DOHH2 (cell line): ENCODE measurements around the gene VWA1.
"Not testable (repeated sequence)": the region's sequence is repeated elsewhere in the genome, so short reads cannot be mapped to it uniquely, and the experiment has no call there.

Source experiments
- H3F3A ChIP-seq: fragments of 200-600 bp; sonication (generic), shearing (Covaris generic); 2 replicates; pipeline ENCODE4 v1.6.0; 2016; ENCODE audit warnings: antibody characterized with exemption, mild to moderate bottlenecking; ENCODE audit not compliant: control insufficient read depth, insufficient read depth
- H3K27ac ChIP-seq: fragments of 200-600 bp; sonication (generic); 2 replicates; pipeline ENCODE4 v1.5.1; 2014; ENCODE audit warnings: low read depth, mild to moderate bottlenecking, low read length, moderate library complexity
- H3K27me3 ChIP-seq: fragments of 200-600 bp; sonication (generic); 2 replicates; pipeline ENCODE4 v1.6.1; 2014; ENCODE audit warnings: mild to moderate bottlenecking, low read length, mixed read lengths; ENCODE audit not compliant: control insufficient read depth
- H3K36me3 ChIP-seq: fragments of 200-600 bp; sonication (generic); 2 replicates; pipeline ENCODE4 v1.6.1; 2014; ENCODE audit warnings: mild to moderate bottlenecking, low read length, moderate library complexity, mixed read lengths; ENCODE audit not compliant: control insufficient read depth
- H3K4me1 ChIP-seq: fragments of 200-600 bp; sonication (generic); 2 replicates; pipeline ENCODE4 v1.6.1; 2014; ENCODE audit warnings: mild to moderate bottlenecking, low read length, mixed read lengths; ENCODE audit not compliant: control insufficient read depth
- H3K4me2 ChIP-seq: fragments of 200-600 bp; sonication (generic); 2 replicates; pipeline ENCODE4 v1.6.0; 2014; ENCODE audit warnings: mild to moderate bottlenecking, low read length, moderate library complexity
- H3K4me3 ChIP-seq: fragments of 200-600 bp; sonication (generic); 2 replicates; pipeline ENCODE4 v1.5.1; 2014; ENCODE audit warnings: mild to moderate bottlenecking, low read length, mixed read lengths
- H3K79me2 ChIP-seq: fragments of 200-600 bp; sonication (generic); 2 replicates; pipeline ENCODE4 v1.6.1; 2014; ENCODE audit warnings: mild to moderate bottlenecking, low read length, mixed read lengths; ENCODE audit not compliant: control insufficient read depth
- H3K9me2 ChIP-seq: fragments of 200-600 bp; sonication (generic); replicated peaks from 2 replicates; pipeline ENCODE4 v1.6.1; 2014; ENCODE audit warnings: mild to moderate bottlenecking, low read length, mixed read lengths; ENCODE audit not compliant: control insufficient read depth
- H3K9me3 ChIP-seq: fragments of 200-600 bp; sonication (generic); 2 replicates; pipeline ENCODE4 v1.6.1; 2014; ENCODE audit warnings: antibody characterized with exemption, low read length, mixed read lengths; ENCODE audit not compliant: control insufficient read depth, insufficient read depth
- H4K20me1 ChIP-seq: fragments of 200-600 bp; sonication (generic); 2 replicates; pipeline ENCODE4 v1.6.0; 2014; ENCODE audit warnings: low read depth, mild to moderate bottlenecking, antibody characterized with exemption, low read length, moderate library complexity; ENCODE audit not compliant: control insufficient read depth, insufficient read depth
- EZH2phosphoT487 ChIP-seq: fragments of 200-600 bp; sonication (generic); IDR thresholded peaks from 2 replicates; pipeline ENCODE4 v1.6.1; 2017; ENCODE audit warnings: borderline replicate concordance, mild to moderate bottlenecking, antibody characterized with exemption, low read length, moderate library complexity, mixed read lengths
- TF ChIP-seq, protein P1 (sequence below): fragments of 200-600 bp; sonication (generic); IDR thresholded peaks from one replicate; pipeline ENCODE4 v1.5.1; 2014; ENCODE audit warnings: antibody characterized with exemption, mild to moderate bottlenecking, low read depth, low read length; ENCODE audit not compliant: poor library complexity, severe bottlenecking

The VWA1 gene

DNA sequence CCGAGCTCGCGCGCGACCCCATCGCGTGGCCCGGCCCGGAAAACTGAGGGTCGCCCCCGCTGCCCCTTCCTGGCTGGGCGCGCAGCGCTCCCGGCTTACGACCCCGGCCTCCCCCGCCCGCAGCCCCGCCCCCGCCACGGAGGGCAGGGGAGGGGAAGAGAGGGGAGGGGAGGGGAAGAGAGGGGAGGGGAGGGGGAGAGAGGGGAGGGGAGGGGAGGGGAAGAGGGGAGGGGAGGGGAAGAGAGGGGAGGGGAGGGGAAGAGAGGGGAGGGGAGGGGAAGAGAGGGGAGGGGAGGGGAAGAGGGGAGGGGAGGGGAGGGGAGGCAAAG, 7.7 kb upstream of the VWA1 start:
- Histone ChIP-seq H3K79me2 (no peaks in the 10 kb centered on the region), H3K4me1 (no peaks in the 10 kb centered on the region), H3K36me3 (no peaks in the 10 kb centered on the region), H3K9me3 (no peaks in the 10 kb centered on the region), H3K27me3 (peaks cover 25% of the 10 kb centered on the region), H3K4me2 (no peak overlapping the region), H3K4me3 (no peak overlapping the region), H4K20me1 (0 out of 2 replicates have a peak, but pooled peaks cover 3% of the 10 kb centered on the region), H3K27ac (no peak overlapping the region), H3K9me2 (no peaks in the 10 kb centered on the region), H3F3A (no peaks in the 10 kb centered on the region)
- TF ChIP-seq, protein P1, sequence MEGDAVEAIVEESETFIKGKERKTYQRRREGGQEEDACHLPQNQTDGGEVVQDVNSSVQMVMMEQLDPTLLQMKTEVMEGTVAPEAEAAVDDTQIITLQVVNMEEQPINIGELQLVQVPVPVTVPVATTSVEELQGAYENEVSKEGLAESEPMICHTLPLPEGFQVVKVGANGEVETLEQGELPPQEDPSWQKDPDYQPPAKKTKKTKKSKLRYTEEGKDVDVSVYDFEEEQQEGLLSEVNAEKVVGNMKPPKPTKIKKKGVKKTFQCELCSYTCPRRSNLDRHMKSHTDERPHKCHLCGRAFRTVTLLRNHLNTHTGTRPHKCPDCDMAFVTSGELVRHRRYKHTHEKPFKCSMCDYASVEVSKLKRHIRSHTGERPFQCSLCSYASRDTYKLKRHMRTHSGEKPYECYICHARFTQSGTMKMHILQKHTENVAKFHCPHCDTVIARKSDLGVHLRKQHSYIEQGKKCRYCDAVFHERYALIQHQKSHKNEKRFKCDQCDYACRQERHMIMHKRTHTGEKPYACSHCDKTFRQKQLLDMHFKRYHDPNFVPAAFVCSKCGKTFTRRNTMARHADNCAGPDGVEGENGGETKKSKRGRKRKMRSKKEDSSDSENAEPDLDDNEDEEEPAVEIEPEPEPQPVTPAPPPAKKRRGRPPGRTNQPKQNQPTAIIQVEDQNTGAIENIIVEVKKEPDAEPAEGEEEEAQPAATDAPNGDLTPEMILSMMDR = no peak
- TF ChIP-seq EZH2phosphoT487 = no peak

DNA sequence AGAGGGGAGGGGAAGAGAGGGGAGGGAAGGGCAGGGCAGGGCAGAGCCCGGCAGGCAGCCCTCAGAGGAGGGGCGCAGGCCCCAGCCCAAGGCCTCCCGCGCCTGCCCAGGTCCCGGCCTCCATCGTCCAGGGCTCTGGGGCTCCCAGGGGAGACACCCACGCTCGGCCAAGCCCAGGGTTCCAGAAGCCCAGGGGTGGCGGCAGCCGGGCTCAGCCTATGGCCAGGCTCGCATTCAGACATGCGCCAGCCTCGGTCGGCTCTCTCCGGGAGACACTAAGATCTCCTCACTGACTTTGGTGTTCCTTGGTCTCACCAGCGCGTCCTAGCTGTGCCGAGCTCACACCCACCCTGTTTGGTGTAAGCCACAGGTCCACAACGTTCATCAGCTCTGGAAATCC, 7.3 kb upstream of the VWA1 start:
- Histone ChIP-seq H3K9me3 (no peaks in the 10 kb centered on the region), H3K27me3 (peaks cover 28% of the 10 kb centered on the region), H3F3A (no peaks in the 10 kb centered on the region), H3K9me2 (no peaks in the 10 kb centered on the region), H4K20me1 (0 out of 2 replicates have a peak, but pooled peaks cover 1% of the 10 kb centered on the region), H3K4me1 (no peaks in the 10 kb centered on the region), H3K79me2 (no peaks in the 10 kb centered on the region), H3K4me3 (no peak overlapping the region), H3K36me3 (no peaks in the 10 kb centered on the region), H3K27ac (no peak overlapping the region), H3K4me2 (no peak overlapping the region)
- TF ChIP-seq EZH2phosphoT487 = no peak
- TF ChIP-seq, protein P1 = no peak

DNA sequence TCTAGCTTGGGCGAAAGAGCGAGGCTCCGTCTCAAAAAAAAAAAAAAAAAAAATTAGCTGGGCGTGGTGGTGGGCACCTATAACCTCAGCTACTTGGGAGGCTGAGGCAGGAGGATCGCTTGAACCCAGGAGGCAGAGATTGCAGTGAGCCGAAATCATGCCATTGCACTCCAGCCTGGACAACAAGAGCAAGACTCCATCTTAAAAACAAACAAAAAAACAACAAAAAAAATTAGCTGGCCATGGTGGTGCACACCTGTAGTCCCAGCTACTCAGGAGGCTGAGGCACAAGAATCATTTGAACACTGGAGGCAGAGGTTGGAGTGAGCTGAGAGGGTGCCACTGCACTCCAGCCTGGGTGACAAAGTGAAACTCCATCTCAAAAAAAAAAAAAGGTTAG, 6.5 kb upstream of the VWA1 start:
- H3K4me2 ChIP-seq, H3K79me2 ChIP-seq, H4K20me1 ChIP-seq, H3F3A ChIP-seq, H3K9me2 ChIP-seq, H3K4me3 ChIP-seq, H3K27ac ChIP-seq, H3K4me1 ChIP-seq, H3K36me3 ChIP-seq, H3K9me3 ChIP-seq: not testable (repeated sequence)
- peaks cover 36% of the 10 kb centered on the region for H3K27me3 ChIP-seq

DNA sequence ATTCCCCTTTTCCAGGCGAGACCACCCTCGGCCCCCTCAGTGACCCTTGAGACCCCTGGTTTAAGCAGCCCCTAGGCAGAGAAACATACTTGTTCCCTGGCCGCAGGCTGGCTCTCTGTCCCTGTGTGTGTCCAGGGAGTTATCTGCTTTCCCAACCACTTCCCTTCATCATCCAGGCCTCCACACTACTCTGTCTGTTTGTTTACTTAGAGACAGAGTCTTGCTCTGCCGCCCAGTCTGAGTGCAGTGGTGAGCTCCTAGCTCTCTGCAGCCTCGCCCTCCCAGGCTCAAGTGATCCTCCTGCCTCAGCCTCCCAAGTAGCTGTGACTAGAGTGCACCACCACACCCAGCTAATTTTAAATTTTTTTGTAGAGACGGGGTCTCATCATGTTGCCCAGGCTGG, 5.8 kb upstream of the VWA1 start:
- Histone ChIP-seq H3K4me3 (no peak overlapping the region), H3K27ac (no peak overlapping the region), H3K27me3 (peaks cover 43% of the 10 kb centered on the region), H3F3A (no peaks in the 10 kb centered on the region), H3K9me3 (no peaks in the 10 kb centered on the region), H3K79me2 (no peaks in the 10 kb centered on the region), H3K9me2 (no peaks in the 10 kb centered on the region), H3K4me2 (no peak overlapping the region), H4K20me1 (no peaks in the 10 kb centered on the region), H3K36me3 (no peaks in the 10 kb centered on the region), H3K4me1 (0 out of 2 replicates have a peak, but pooled peaks cover 5% of the 10 kb centered on the region)
- TF ChIP-seq EZH2phosphoT487 = no peak
- TF ChIP-seq, protein P1 = no peak
